HFFc6 (cell line): ENCODE results near the gene PITX1. TPM values are rescaled to one million over a fixed set of nuclear protein-coding genes. Genes with fewer than 3 reads are reported as not detected.
A peak's percentile ranks its signal among the peaks of the same experiment; 100 is the strongest.
"Not testable (repeated sequence)": the region's sequence is repeated elsewhere in the genome, so short reads cannot be mapped to it uniquely, and the experiment has no call there.

Experiments
- DNase-seq: peaks from one replicate; pipeline ENCODE4 v3.0.0-alpha.2; 2018
- H3K27ac Mint-ChIP-seq: 2 replicates; pipeline ENCODE4 v1.8.0; 2020; ENCODE audit warnings: mild to moderate bottlenecking, mixed read lengths
- H3K27me3 Mint-ChIP-seq: 2 replicates; pipeline ENCODE4 v1.8.0; 2021; ENCODE audit warnings: mild to moderate bottlenecking, moderate library complexity, mixed read lengths; ENCODE audit not compliant: insufficient read depth
- H3K36me3 Mint-ChIP-seq: 2 replicates; pipeline ENCODE4 v1.8.0; 2021; ENCODE audit warnings: low read depth, mixed read lengths
- H3K4me1 Mint-ChIP-seq: 2 replicates; pipeline ENCODE4 v1.8.0; 2020; ENCODE audit warnings: low read depth, mixed read lengths
- H3K4me3 Mint-ChIP-seq: 2 replicates; pipeline ENCODE4 v1.8.0; 2020; ENCODE audit warnings: mild to moderate bottlenecking, moderate library complexity, mixed read lengths
- H3K9me3 Mint-ChIP-seq: 2 replicates; pipeline ENCODE4 v1.8.0; 2020; ENCODE audit warnings: mild to moderate bottlenecking, mixed read lengths
- CTCF ChIP-seq: fragments of 200-600 bp; sonication (generic); IDR thresholded peaks from 2 replicates; pipeline ENCODE4 v1.5.0; 2021; ENCODE audit warnings: antibody characterized with exemption, mild to moderate bottlenecking
- long read RNA-seq: library from polyadenylated mRNA; unstranded; transcript quantifications from one replicate; pipeline ENCODE4 v2.0.0, GENCODE V29; 2019
- total RNA-seq, 6 experiments: library from RNA; stranded (reverse); fragmentation: NEBNext Ultra II Directional; extraction: Animal tissue kit (Norgen Biotek cat#: 25700); gene quantifications; 2 replicates in 1 of 6; 3 replicates in 5 of 6; pipeline ENCODE4 v1.2.3, GENCODE V29; 2021

Gene PITX1
- 10 to 100 TPM; 13.4 to 26.0 (median 14.8) TPM for total RNA-seq
- long read RNA-seq, partial matches to known transcripts: 0 of 9 reads
- long read RNA-seq, other reads (novel, unspliced or antisense): 5 of 9 reads

GRCh38 chr5:135033901-135034235 lies at the start of gene PITX1:
Gene PITX1 (minus strand): TSS chr5:135034228. CDS start chr5:135033881, 347 bp downstream.
- DNase-seq: no peak
- TF ChIP-seq CTCF: no peak
- peaks cover 13% of the 10 kb centered on the region for H3K27me3 Mint-ChIP-seq
- H3K9me3 Mint-ChIP-seq: no peaks in the 10 kb centered on the region; the same call in 1 of the 2 replicates
- peak within 1 kb of the TSS; percentile 94 for H3K4me3 Mint-ChIP-seq
- H3K36me3 Mint-ChIP-seq: peaks cover 10% of the 10 kb centered on the region
- H3K27ac Mint-ChIP-seq: peak within 1 kb of the TSS; percentile 65
- peaks cover 17% of the 10 kb centered on the region for H3K4me1 Mint-ChIP-seq

GRCh38 chr5:135083334-135083733 lies 49.3 kb upstream of the PITX1 start:
- H3K4me3 Mint-ChIP-seq, H3K27ac Mint-ChIP-seq, H3K27me3 Mint-ChIP-seq, DNase-seq: not testable (repeated sequence)
- Mint-ChIP-seq H3K4me1 (peaks cover 11% of the 10 kb centered on the region; the same call in 1 of the 2 replicates), H3K36me3 (peaks cover 21% of the 10 kb centered on the region), H3K9me3 (peaks cover 20% of the 10 kb centered on the region)

- Mint-ChIP-seq H3K36me3 (peaks cover 21% of the 10 kb centered on the region), H3K9me3 (peaks cover 20% of the 10 kb centered on the region), H3K27me3 (peaks cover 2% of the 10 kb centered on the region; the same call in 1 of the 2 replicates), H3K4me3 (no peak overlapping the region), H3K4me1 (peaks cover 11% of the 10 kb centered on the region; the same call in 1 of the 2 replicates), H3K27ac (no peak overlapping the region)
- no peak for DNase-seq
- no peak for TF ChIP-seq CTCF
These were observed 47.2 kb upstream of the PITX1 start for GRCh38 chr5:135081240-135081639.

- peaks cover 3% of the 10 kb centered on the region for H3K27me3 Mint-ChIP-seq
- no peak overlapping the region for H3K4me3 Mint-ChIP-seq
- DNase-seq: no peak
- peaks cover 20% of the 10 kb centered on the region for H3K9me3 Mint-ChIP-seq
- TF ChIP-seq CTCF: no peak
- H3K27ac Mint-ChIP-seq: no peak overlapping the region
- H3K4me1 Mint-ChIP-seq: peaks cover 2% of the 10 kb centered on the region; the same call in 1 of the 2 replicates
- H3K36me3 Mint-ChIP-seq: peaks cover 21% of the 10 kb centered on the region
These were observed 45.7 kb upstream of the PITX1 start for GRCh38 chr5:135079760-135080159.

GRCh38 chr5:135079099-135079681 lies 45.2 kb upstream of the PITX1 start:
- peaks cover 20% of the 10 kb centered on the region for H3K9me3 Mint-ChIP-seq
- H3K27me3 Mint-ChIP-seq: peaks cover 4% of the 10 kb centered on the region
- H3K4me1 Mint-ChIP-seq: peaks cover 3% of the 10 kb centered on the region
- no peak for DNase-seq
- H3K36me3 Mint-ChIP-seq: peaks cover 21% of the 10 kb centered on the region
- H3K27ac Mint-ChIP-seq: no peak overlapping the region
- TF ChIP-seq CTCF: no peak
- H3K4me3 Mint-ChIP-seq: no peak overlapping the region

GRCh38 chr5:135076801-135077200 lies 42.8 kb upstream of the PITX1 start:
- H3K36me3 Mint-ChIP-seq: peaks cover 12% of the 10 kb centered on the region
- H3K27ac Mint-ChIP-seq: no peak overlapping the region
- peaks cover 17% of the 10 kb centered on the region for H3K4me1 Mint-ChIP-seq
- no peak overlapping the region for H3K4me3 Mint-ChIP-seq
- H3K27me3 Mint-ChIP-seq: peaks cover 4% of the 10 kb centered on the region
- TF ChIP-seq CTCF: no peak
- H3K9me3 Mint-ChIP-seq: peaks cover 12% of the 10 kb centered on the region
- DNase-seq: no peak
